Measurements from ENCODE around the gene SQOR.
A peak's percentile ranks its signal among the peaks of the same experiment; 100 is the strongest.

Gene SQOR

GRCh38 chr15:45705510-45706473 lies 71.0 kb downstream of the SQOR start:
- DNase-seq (ENCODE audit: low read depth), result peak; percentile 45

- no peak for DNase-seq (ENCODE audit: low read depth)
Observed at GRCh38 chr15:45710657-45711056, 75.8 kb downstream of the SQOR start.

GRCh38 chr15:45714590-45715488 lies 80.0 kb downstream of the SQOR start:
- no peak for DNase-seq (ENCODE audit: low read depth)

- DNase-seq (ENCODE audit: low read depth), result no peak
Observed at GRCh38 chr15:45715528-45715927, 80.7 kb downstream of the SQOR start.

- DNase-seq (ENCODE audit: low read depth), result no peak
Observed at GRCh38 chr15:45719490-45719889, 84.7 kb downstream of the SQOR start.

GRCh38 chr15:45720183-45720582 lies 85.4 kb downstream of the SQOR start:
- DNase-seq (ENCODE audit: low read depth), result no peak

GRCh38 chr15:45728641-45729040 lies 93.8 kb downstream of the SQOR start:
- no peak for DNase-seq (ENCODE audit: low read depth)

GRCh38 chr15:45729141-45729540 lies 94.3 kb downstream of the SQOR start:
- no peak for DNase-seq (ENCODE audit: low read depth)

- DNase-seq (ENCODE audit: low read depth), result no peak
Observed at GRCh38 chr15:45731343-45731742, 96.5 kb downstream of the SQOR start.

- DNase-seq (ENCODE audit: low read depth), result no peak
Observed at GRCh38 chr15:45732662-45733061, 97.8 kb downstream of the SQOR start.

- DNase-seq (ENCODE audit: low read depth), result no peak
Observed at GRCh38 chr15:45734260-45734711, 99.5 kb downstream of the SQOR start.

Data from activated gamma-delta T cell treated with anti-CD3 and anti-CD28 coated beads, Interleukin-2, amount 50 U/mL, for 16 hours (primary cell).